Measurements from ENCODE around the gene S1PR4.
A peak's percentile ranks its signal among the peaks of the same experiment; 100 is the strongest.
"Not testable (repeated sequence)": the region's sequence is repeated elsewhere in the genome, so short reads cannot be mapped to it uniquely, and the experiment has no call there.

Gene S1PR4

GRCh38 chr19:3153286-3154230, 25.0 kb upstream of the S1PR4 start:
- no peak for DNase-seq

GRCh38 chr19:3154447-3154846, 24.1 kb upstream of the S1PR4 start:
- not testable (repeated sequence) for DNase-seq

- peak; percentile 78 for DNase-seq
Observed at GRCh38 chr19:3154957-3155736, 23.4 kb upstream of the S1PR4 start.

- no peak for DNase-seq
Observed at GRCh38 chr19:3157096-3157845, 21.3 kb upstream of the S1PR4 start.

- no peak for DNase-seq
Observed at GRCh38 chr19:3159565-3159964, 19.0 kb upstream of the S1PR4 start.

- DNase-seq = no peak
Observed at GRCh38 chr19:3160219-3160618, 18.4 kb upstream of the S1PR4 start.

GRCh38 chr19:3161453-3161852, 17.1 kb upstream of the S1PR4 start:
- DNase-seq = no peak

GRCh38 chr19:3162418-3163229, 15.9 kb upstream of the S1PR4 start:
- no peak for DNase-seq

- DNase-seq = peak; percentile 72
Observed at GRCh38 chr19:3163230-3163886, 15.2 kb upstream of the S1PR4 start.

GRCh38 chr19:3163943-3164342, 14.6 kb upstream of the S1PR4 start:
- no peak for DNase-seq

GRCh38 chr19:3167533-3168272, 10.9 kb upstream of the S1PR4 start:
- DNase-seq = no peak

GRCh38 chr19:3171894-3172672, 6.5 kb upstream of the S1PR4 start:
- DNase-seq = no peak

- DNase-seq = not testable (repeated sequence)
Observed at GRCh38 chr19:3172673-3173000, 5.9 kb upstream of the S1PR4 start.

- no peak for DNase-seq
Observed at GRCh38 chr19:3175781-3176714, 2.5 kb upstream of the S1PR4 start.

GRCh38 chr19:3176715-3177501, 1.7 kb upstream of the S1PR4 start:
- peak; percentile 65 for DNase-seq

GRCh38 chr19:3178973-3179738, 587 bp downstream of the S1PR4 start:
- DNase-seq = no peak

- DNase-seq = no peak
Observed at GRCh38 chr19:3179739-3180293, 1.2 kb downstream of the S1PR4 start.

Data from activated T-cell treated with anti-CD3 and anti-CD28 coated beads for 4 hours (primary cell).